ENCODE measurements around the gene CUL9.

CUL9 gene

GRCh38 chr6:43229803-43230620 lies 48.0 kb downstream of the CUL9 start:
- DNase-seq (ENCODE audit: low read depth): no peak

GRCh38 chr6:43231053-43231452 lies 49.1 kb downstream of the CUL9 start:
- no peak for DNase-seq (ENCODE audit: low read depth)

DNA sequence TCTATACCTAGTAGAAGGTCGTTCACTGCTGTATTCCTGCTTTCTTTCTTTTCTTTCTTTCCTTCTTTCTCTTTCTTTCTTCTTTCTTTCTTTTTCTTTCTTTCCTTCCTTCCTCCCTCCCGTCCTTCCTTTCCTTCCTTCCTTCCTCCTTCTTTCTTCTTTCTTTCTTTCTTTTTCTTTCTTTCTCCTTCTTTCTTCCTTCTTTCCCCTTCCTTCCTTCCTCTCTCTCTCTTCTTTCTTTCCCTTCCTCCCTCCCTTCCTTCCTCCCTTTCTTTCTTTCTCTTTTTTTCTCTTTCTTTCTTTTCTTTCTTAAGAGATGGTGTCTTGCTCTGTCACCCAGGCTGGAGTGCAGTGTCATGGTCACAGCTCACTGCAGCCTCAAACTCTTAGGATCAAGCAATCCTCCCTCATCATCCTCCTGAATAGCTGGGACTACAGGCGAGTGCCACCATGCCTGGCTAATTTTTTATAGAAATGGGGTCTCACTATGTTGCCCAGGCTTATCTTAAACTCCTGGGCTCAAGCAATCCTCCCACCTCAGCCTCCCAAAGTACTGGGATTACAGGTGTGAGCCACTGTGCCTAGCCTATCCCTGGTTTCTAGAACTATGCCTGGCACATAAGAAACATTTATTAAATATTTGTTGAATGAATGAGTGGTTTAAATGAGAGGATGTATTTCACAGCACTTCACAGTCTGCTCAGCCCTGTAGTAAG lies 49.9 kb downstream of the CUL9 start:
- no peak for DNase-seq (ENCODE audit: low read depth)

GRCh38 chr6:43235841-43236240 lies 53.8 kb downstream of the CUL9 start:
- no peak for DNase-seq (ENCODE audit: low read depth)

DNA sequence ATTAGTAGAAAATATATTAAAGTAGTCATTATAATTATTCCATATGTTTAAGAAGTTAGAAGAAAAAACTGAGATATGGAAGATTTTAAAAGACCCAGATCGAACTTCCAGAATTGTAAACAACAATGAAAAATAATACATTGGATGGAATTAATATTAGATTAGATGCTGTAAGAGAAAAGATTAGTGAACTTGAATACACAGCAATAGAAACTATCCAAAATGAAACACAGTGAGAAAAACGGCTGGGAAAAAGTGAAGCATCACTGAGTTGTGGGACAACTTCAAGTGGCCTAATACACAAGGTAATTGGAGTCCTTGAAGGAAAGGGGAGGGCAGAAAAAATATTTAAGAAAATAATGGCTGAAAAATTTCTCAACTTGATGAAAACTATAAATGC lies 57.1 kb downstream of the CUL9 start:
- DNase-seq (ENCODE audit: low read depth): no peak

GRCh38 chr6:43240950-43241349 lies 59.0 kb downstream of the CUL9 start:
- DNase-seq (ENCODE audit: low read depth): no peak

- no peak for DNase-seq (ENCODE audit: low read depth)
Observed at GRCh38 chr6:43241446-43241845, 59.5 kb downstream of the CUL9 start.

- DNase-seq (ENCODE audit: low read depth): no peak
Observed at GRCh38 chr6:43242908-43243663, 61.1 kb downstream of the CUL9 start, which contains the start of gene TTBK1. Gene TTBK1 (plus strand): TSS chr6:43243481. CDS start chr6:43246661, 3,180 bp downstream.

DNA sequence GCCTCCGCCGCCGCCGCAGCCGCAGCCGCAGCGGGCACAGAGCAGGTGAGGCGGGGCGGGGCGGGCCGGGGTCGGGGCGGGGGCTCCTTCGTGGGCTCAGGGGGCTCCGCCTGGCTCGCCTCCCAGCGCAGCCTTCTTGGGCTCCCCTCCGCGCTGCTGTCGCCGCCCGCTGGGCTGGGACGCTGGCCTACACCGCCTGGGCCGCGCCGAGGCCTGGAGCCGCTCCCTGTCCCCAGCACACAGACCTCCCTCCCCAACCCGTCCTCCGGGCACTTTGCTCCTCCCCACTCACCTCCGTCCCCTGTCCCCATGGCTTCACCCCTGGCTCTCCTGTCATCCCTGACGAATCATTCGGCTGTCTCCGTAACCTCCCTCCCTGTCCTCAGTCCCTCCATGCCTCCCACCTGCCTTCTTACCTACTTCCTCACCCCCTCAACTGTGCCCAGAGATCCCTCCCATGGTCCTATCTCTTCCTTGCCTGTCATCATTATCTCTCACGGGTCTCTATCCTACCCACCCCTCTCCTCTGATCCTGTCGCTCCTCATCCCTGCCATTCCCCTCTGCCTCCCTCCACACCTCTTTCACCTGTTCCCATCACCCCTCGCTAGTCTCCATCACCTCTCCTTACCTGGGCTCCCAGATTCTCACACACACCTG lies 61.8 kb downstream of the CUL9 start:
- DNase-seq (ENCODE audit: low read depth): no peak

DNA sequence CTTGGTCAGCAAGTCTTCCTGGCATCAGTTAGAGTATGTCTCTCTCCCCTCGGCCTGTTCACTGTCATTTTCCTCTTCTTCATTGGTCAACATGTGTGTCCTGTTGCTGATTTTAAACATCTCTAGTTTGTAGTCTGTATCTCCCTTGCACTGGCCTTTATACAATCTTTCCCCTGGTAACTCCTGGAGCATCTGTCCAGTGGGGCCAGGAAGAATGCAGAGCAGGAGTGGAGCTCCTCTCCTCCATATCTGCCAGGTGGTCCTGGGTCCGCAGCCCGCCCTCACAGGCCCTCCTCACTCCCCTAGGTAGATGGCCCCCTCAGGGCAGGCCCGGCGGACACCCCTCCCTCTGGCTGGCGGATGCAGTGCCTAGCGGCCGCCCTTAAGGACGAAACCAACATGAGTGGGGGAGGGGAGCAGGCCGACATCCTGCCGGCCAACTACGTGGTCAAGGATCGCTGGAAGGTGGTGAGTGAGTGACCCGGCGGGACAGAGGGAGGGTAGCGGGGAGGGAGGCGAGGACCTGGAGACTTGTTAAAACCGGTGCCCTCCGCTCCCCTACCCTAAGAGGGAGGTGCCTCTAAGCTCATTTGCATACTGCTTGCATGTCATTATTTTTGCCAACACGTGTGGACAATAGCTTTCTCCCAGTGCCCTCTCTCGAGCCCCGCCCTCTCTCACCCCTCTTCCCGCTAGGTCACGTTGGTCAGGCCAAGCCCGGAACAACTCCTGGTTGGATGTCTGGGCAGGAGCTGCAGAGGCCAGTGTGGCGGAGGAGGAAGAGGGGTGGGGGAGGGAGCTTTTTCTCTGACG lies 64.5 kb downstream of the CUL9 start:
- no peak for DNase-seq (ENCODE audit: low read depth)

DNA sequence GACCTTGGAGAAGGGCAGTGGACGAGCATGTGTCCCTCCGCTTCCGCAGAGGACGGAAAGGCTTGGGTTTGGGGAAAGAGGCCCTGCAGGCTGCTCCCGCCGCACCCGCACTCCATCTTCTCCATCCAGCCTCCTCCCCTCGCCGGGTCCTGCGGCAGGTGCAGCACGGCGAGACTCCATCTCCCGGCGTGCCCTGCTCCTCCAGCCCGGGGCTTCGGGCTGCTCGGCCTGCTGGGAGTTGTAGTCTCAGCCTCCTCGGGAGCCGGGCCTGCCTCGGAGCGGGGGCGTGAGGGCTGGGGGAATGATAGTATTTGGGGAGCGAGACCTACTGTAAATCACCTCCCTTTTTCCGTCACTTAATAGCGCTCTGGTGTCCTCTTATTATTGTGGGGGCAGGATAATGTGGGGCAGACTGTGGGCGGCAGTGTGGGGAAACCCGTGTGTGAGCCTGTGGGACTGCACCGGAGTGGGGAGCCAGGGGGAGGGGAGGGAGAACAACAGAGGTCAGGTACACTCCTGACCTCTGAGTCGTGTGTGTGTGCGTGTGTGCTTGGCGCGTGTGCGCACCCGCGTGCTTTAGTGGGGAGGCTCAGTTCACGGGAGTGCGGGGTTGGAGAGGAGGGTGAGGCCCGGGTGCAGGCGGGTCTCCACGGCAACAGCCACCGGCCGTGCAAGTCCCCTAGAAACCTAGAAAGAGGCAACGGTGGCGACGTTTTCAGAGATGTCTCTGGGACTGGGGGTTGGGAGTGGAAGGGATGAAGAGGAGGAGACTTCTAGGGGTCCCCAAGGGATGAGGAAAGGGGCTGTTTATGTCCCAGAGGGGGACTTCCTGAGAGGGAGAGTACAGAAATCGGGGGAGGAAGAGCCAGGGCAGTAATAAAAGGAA lies 65.4 kb downstream of the CUL9 start:
- peak; percentile 14 for DNase-seq (ENCODE audit: low read depth)

- no peak for DNase-seq (ENCODE audit: low read depth)
Observed at GRCh38 chr6:43248101-43248500, 66.1 kb downstream of the CUL9 start.

GRCh38 chr6:43248791-43249190 lies 66.8 kb downstream of the CUL9 start:
- DNase-seq (ENCODE audit: low read depth): no peak

GRCh38 chr6:43250992-43251373 lies 69.0 kb downstream of the CUL9 start:
- DNase-seq (ENCODE audit: low read depth): no peak

DNA sequence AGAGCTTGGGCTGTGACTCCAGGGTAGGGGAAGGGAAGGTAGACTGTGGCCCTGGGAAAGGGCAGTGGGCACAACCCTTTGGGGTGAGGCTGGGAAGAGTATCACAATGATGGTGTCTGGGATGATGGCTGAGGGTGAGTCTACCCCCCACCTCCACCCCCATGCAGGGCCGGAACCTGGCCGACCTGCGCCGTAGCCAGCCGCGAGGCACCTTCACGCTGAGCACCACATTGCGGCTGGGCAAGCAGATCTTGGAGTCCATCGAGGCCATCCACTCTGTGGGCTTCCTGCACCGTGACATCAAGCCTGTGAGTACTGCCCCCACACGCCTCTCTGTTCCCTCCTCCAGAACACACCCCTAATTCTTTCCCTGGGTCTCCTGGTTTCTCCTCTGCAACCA lies 71.4 kb downstream of the CUL9 start:
- no peak for DNase-seq (ENCODE audit: low read depth)

GRCh38 chr6:43254138-43254817 lies 72.3 kb downstream of the CUL9 start:
- DNase-seq (ENCODE audit: low read depth): peak; percentile 25

- DNase-seq (ENCODE audit: low read depth): no peak
Observed at GRCh38 chr6:43254846-43255245, 72.8 kb downstream of the CUL9 start.

DNA sequence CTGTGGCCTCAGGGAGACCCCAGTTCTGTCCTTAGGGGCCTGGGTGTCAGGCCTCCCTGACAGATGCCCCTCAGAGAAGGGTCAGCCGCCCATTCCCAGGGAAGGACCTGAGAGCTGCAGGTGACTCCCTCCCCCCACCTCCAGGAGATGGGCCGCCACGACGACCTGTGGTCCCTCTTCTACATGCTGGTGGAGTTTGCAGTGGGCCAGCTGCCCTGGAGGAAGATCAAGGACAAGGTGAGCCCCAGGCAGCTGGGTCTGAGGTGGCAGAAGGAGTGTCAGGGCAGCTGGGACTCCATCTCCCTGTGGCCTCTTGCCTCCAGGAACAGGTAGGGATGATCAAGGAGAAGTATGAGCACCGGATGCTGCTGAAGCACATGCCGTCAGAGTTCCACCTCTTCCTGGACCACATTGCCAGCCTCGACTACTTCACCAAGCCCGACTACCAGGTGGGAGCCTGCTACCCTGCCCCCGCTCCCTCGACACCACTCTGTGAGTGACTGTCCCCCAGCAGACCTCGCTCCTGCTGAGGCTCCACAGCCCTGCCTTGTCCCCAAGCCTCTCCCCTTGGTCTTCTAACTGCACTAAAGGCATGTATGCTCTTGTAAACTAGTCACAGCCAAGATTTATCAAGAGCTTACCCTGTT lies 73.5 kb downstream of the CUL9 start:
- DNase-seq (ENCODE audit: low read depth): no peak

DNA sequence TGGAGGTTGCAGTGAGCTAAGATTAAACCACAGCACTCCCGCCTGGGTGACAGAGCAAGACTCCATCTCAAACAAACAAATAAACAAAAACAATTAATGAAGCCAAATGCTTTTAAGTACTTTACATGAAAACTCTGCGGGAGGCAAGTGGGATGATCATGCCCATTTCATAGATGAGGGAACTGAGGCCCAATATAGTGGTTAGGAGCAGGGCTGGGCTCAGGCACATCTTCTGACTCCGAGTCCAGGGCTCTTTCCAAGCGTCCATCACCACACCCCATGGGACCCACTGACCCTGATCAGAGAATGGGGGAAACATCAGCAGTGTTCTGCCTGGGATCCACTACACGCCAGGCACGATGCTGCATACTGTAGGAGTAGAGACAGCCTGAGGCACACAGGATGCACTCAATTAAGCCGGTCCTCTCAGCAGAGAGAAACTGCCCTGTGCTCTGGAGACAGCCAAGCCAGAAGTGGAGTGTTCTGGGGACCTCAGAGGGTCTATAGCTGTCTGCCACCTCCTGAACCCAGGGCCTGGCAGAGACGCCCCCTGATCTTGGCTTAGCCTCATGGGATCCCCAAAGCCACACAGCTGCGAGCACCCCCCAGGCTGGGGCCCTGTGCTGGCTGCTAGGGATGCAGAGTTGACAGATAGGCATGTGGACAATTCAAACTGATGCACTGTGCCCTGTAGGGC lies 74.8 kb downstream of the CUL9 start:
- no peak for DNase-seq (ENCODE audit: low read depth)
